SU-DHL-6 (cell line): ENCODE results near the gene KLHL18.

Experiments used
- H2AFZ ChIP-seq: fragments of 200-600 bp; sonication (generic); 2 replicates; pipeline ENCODE4 v1.6.1; 2014; ENCODE audit warnings: low read depth, mild to moderate bottlenecking, moderate library complexity, mixed read lengths, antibody characterized with exemption, low read length; ENCODE audit not compliant: severe bottlenecking
- H3F3A ChIP-seq: fragments of 200-600 bp; shearing (Covaris generic); 2 replicates; pipeline ENCODE4 v1.6.0; 2016; ENCODE audit warnings: antibody characterized with exemption, mild to moderate bottlenecking; ENCODE audit not compliant: insufficient read depth
- H3K27ac ChIP-seq: fragments of 200-600 bp; sonication (generic); 2 replicates; pipeline ENCODE4 v1.5.1; 2016; ENCODE audit warnings: low read depth, mild to moderate bottlenecking, low read length, moderate library complexity, mixed read lengths
- H3K27me3 ChIP-seq: fragments of 200-600 bp; sonication (generic), shearing (Covaris generic); 2 replicates; pipeline ENCODE4 v1.6.0; 2014; ENCODE audit warnings: mild to moderate bottlenecking, low read length
- H3K36me3 ChIP-seq: fragments of 200-600 bp; sonication (generic); 2 replicates; pipeline ENCODE4 v1.6.1; 2014; ENCODE audit warnings: mild to moderate bottlenecking, low read length, mixed read lengths
- H3K4me2 ChIP-seq: fragments of 300-600, 200-600 bp; shearing (Covaris generic), sonication (generic); 2 replicates; pipeline ENCODE4 v1.6.0; 2014; ENCODE audit warnings: low read length, low read depth, mild to moderate bottlenecking; ENCODE audit not compliant: poor library complexity, severe bottlenecking
- H3K4me3 ChIP-seq: fragments of 200-600 bp; sonication (generic); 2 replicates; pipeline ENCODE4 v1.5.1; 2014; ENCODE audit warnings: antibody characterized with exemption, low read length, mild to moderate bottlenecking, mixed read lengths; ENCODE audit not compliant: insufficient read depth, poor library complexity, severe bottlenecking
- H3K79me2 ChIP-seq: fragments of 200-600 bp; sonication (generic); 2 replicates; pipeline ENCODE4 v1.6.1; 2014; ENCODE audit warnings: mild to moderate bottlenecking, low read length, moderate library complexity; ENCODE audit not compliant: insufficient read depth
- H3K9ac ChIP-seq: fragments of 200-600 bp; sonication (generic); 2 replicates; pipeline ENCODE4 v1.7.0; 2014; ENCODE audit warnings: mild to moderate bottlenecking, low read length
- H3K9me2 ChIP-seq: fragments of 200-600 bp; sonication (generic); replicated peaks from 2 replicates; pipeline ENCODE4 v1.6.1; 2014; ENCODE audit warnings: low read length; ENCODE audit not compliant: insufficient read depth
- H3K9me3 ChIP-seq: fragments of 200-600 bp; sonication (generic); 2 replicates; pipeline ENCODE4 v1.6.1; 2014; ENCODE audit warnings: low read length, mixed read lengths; ENCODE audit not compliant: insufficient read depth
- H4K20me1 ChIP-seq: fragments of 200-600 bp; sonication (generic); 2 replicates; pipeline ENCODE4 v1.6.1; 2014; ENCODE audit warnings: low read depth, mild to moderate bottlenecking, antibody characterized with exemption, low read length, moderate library complexity, mixed read lengths
- CTCF ChIP-seq: fragments of 200-600 bp; sonication (generic); IDR thresholded peaks from one replicate; pipeline ENCODE4 v1.5.1; 2017; ENCODE audit warnings: antibody characterized with exemption, mild to moderate bottlenecking, low read length, moderate library complexity; ENCODE audit not compliant: insufficient read depth, poor library complexity, severe bottlenecking
- EZH2phosphoT487 ChIP-seq: fragments of 200-600 bp; sonication (generic), shearing (Covaris generic); conservative IDR thresholded peaks from 2 replicates; pipeline ENCODE4 v1.6.1; 2018; ENCODE audit warnings: mild to moderate bottlenecking, antibody characterized with exemption, low read length, moderate library complexity, mixed read lengths

KLHL18 gene

GRCh38 chr3:47343471-47343971 is 60.8 kb downstream of the KLHL18 start:
- Histone ChIP-seq H3K36me3 (no peaks in the 10 kb centered on the region), H3K79me2 (no peaks in the 10 kb centered on the region), H3K4me2 (no peak overlapping the region), H3K27me3 (no peaks in the 10 kb centered on the region), H3K4me3 (no peak overlapping the region), H3K9me3 (no peaks in the 10 kb centered on the region), H3F3A (0 out of 2 replicates have a peak, but pooled peaks cover 2% of the 10 kb centered on the region), H3K27ac (no peak overlapping the region), H3K9me2 (no peaks in the 10 kb centered on the region), H4K20me1 (no peaks in the 10 kb centered on the region), H3K9ac (no peak overlapping the region), H2AFZ (no peak overlapping the region)
- TF ChIP-seq EZH2phosphoT487 (no peak), CTCF (no peak)

- Histone ChIP-seq H4K20me1 (no peaks in the 10 kb centered on the region), H3K27ac (no peak overlapping the region), H3K4me2 (no peak overlapping the region), H3K27me3 (no peaks in the 10 kb centered on the region), H3K36me3 (no peaks in the 10 kb centered on the region), H3K79me2 (no peaks in the 10 kb centered on the region), H2AFZ (no peak overlapping the region), H3K9me2 (no peaks in the 10 kb centered on the region), H3F3A (0 out of 2 replicates have a peak, but pooled peaks cover 7% of the 10 kb centered on the region), H3K4me3 (no peak overlapping the region), H3K9me3 (no peaks in the 10 kb centered on the region), H3K9ac (no peak overlapping the region)
- TF ChIP-seq EZH2phosphoT487: no peak
- TF ChIP-seq CTCF: no peak
Observed at GRCh38 chr3:47344971-47345370, 62.2 kb downstream of the KLHL18 start.

- Histone ChIP-seq H3K36me3 (no peaks in the 10 kb centered on the region), H3K27me3 (no peaks in the 10 kb centered on the region), H3K9me3 (no peaks in the 10 kb centered on the region), H3K27ac (no peak overlapping the region), H3K9ac (no peak overlapping the region), H3K4me3 (no peak overlapping the region), H3K4me2 (no peak overlapping the region), H3F3A (0 out of 2 replicates have a peak, but pooled peaks cover 12% of the 10 kb centered on the region), H4K20me1 (no peaks in the 10 kb centered on the region), H3K9me2 (no peaks in the 10 kb centered on the region), H2AFZ (no peak overlapping the region), H3K79me2 (no peaks in the 10 kb centered on the region)
- TF ChIP-seq CTCF (no peak), EZH2phosphoT487 (no peak)
Observed at GRCh38 chr3:47347217-47347801, 64.6 kb downstream of the KLHL18 start.
